Thyroid gland (tissue), 4 donors: ENCODE results near the gene DAPK1. TPM values are rescaled to one million over a fixed set of nuclear protein-coding genes. Genes with fewer than 3 reads are reported as not detected.

ENCODE experiments used
- DNase-seq, 2 donors: peaks; one replicate each; pipeline ENCODE4 v3.0.0-alpha.2; 2019
- H3K27ac ChIP-seq, 3 donors: fragments of 200-600 bp; sonication (generic); 1 replicate in 2 of 3; 2 replicates in 1 of 3; pipeline ENCODE4 v1.5.1; 2016 to 2019; ENCODE audit warnings: mild to moderate bottlenecking in 1 of 3, moderate library complexity in 1 of 3
- H3K27me3 ChIP-seq: fragments of 200-600 bp; sonication (generic); one replicate; pipeline ENCODE4 v1.5.1; 2019
- H3K36me3 ChIP-seq, 2 donors: fragments of 200-600 bp; sonication (generic); one replicate each; pipeline ENCODE4 v1.5.1; 2016 to 2019
- H3K4me1 ChIP-seq, 2 donors: fragments of 200-600 bp; sonication (generic); one replicate each; pipeline ENCODE4 v1.5.1; 2017 to 2019
- H3K4me3 ChIP-seq, 3 donors: fragments of 200-600 bp; sonication (generic); replicated peaks in 1 of 3; 1 replicate in 2 of 3; 2 replicates in 1 of 3; pipeline ENCODE4 v1.5.1; 2016; ENCODE audit warnings: mild to moderate bottlenecking in 1 of 3
- H3K9me3 ChIP-seq: fragments of 200-600 bp; sonication (generic); one replicate; pipeline ENCODE4 v1.5.1; 2017
- POLR2A ChIP-seq, 2 donors: fragments of 450-650 bp; IDR thresholded peaks; one replicate each; pipeline ENCODE4 v1.6.1; 2017; ENCODE audit warnings: antibody characterized with exemption in 2 of 2, mild to moderate bottlenecking in 2 of 2, moderate library complexity in 1 of 2
- WGBS, 2 donors: methylation state at CpG; one replicate each; pipeline ENCODE4 v1.1.5; 2017; 5-methylcytosine and 5-hydroxymethylcytosine counted together
- intact Hi-C: fragments of 100-400 bp; cut with DNase I; formaldehyde crosslinking; loops from one replicate; pipeline ENCODE4 v1.15.1; 2023
- total RNA-seq, 4 donors: library from RNA; depleted of rRNA; stranded (reverse); fragments of >200 nt; gene quantifications; one replicate each; pipeline ENCODE4 v1.2.3, GENCODE V29; 2016
- TF ChIP-seq, protein P1 (sequence below), 6 experiments: fragments of 200-600 bp in 3 of 6; fragments of 450-650 bp in 3 of 6; sonication (generic) in 3 of 6; IDR thresholded peaks; one replicate each; pipeline ENCODE4 v1.5.1; 2016 to 2019; ENCODE audit warnings: antibody characterized with exemption in 6 of 6, mild to moderate bottlenecking in 2 of 6, inconsistent platforms in 1 of 6, moderate library complexity in 1 of 6

DAPK1 gene
- total RNA-seq, 4 donors from 2014 or later: 32.0 to 76.2 (median 38.2) TPM

DNA sequence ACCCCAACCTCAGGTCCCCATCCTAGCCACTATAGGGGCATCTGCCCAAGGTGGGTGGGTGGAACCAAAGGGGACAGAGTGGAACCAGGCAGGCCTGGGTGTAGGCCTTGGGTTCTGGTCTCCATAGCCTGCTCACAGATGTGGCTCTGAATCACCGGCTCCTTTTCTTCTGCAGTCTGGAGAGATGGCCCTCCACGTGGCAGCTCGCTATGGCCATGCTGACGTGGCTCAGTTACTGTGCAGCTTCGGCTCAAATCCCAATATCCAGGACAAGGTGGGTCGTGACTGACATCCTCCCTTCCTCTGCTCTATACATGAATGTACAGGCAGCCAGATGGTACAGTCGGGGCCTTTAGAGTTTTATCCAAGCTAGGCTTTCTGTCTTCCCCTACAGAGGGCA, 150.9 kb downstream of the DAPK1 start:
- WGBS, 2 donors: 94 to 99% methylated on average over 6 to 7 of the region's 7 CpGs
- no peak overlapping the region for H3K27ac ChIP-seq
- no peaks in the 10 kb centered on the region for H3K27me3 ChIP-seq
- intact Hi-C loops: no loop called here
- H3K4me3 ChIP-seq: no peak overlapping the region
- H3K36me3 ChIP-seq: peaks cover 0 to 6% of the 10 kb centered on the region in 2 donors
- no peak for DNase-seq
- peaks cover 12% of the 10 kb centered on the region in 2 donors for H3K4me1 ChIP-seq
- no peaks in the 10 kb centered on the region for H3K9me3 ChIP-seq
- TF ChIP-seq, protein P1, sequence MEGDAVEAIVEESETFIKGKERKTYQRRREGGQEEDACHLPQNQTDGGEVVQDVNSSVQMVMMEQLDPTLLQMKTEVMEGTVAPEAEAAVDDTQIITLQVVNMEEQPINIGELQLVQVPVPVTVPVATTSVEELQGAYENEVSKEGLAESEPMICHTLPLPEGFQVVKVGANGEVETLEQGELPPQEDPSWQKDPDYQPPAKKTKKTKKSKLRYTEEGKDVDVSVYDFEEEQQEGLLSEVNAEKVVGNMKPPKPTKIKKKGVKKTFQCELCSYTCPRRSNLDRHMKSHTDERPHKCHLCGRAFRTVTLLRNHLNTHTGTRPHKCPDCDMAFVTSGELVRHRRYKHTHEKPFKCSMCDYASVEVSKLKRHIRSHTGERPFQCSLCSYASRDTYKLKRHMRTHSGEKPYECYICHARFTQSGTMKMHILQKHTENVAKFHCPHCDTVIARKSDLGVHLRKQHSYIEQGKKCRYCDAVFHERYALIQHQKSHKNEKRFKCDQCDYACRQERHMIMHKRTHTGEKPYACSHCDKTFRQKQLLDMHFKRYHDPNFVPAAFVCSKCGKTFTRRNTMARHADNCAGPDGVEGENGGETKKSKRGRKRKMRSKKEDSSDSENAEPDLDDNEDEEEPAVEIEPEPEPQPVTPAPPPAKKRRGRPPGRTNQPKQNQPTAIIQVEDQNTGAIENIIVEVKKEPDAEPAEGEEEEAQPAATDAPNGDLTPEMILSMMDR (IDR thresholded peaks at IDR 0.05): no peak
- no peak for TF ChIP-seq POLR2A (IDR thresholded peaks at IDR 0.05)

DNA sequence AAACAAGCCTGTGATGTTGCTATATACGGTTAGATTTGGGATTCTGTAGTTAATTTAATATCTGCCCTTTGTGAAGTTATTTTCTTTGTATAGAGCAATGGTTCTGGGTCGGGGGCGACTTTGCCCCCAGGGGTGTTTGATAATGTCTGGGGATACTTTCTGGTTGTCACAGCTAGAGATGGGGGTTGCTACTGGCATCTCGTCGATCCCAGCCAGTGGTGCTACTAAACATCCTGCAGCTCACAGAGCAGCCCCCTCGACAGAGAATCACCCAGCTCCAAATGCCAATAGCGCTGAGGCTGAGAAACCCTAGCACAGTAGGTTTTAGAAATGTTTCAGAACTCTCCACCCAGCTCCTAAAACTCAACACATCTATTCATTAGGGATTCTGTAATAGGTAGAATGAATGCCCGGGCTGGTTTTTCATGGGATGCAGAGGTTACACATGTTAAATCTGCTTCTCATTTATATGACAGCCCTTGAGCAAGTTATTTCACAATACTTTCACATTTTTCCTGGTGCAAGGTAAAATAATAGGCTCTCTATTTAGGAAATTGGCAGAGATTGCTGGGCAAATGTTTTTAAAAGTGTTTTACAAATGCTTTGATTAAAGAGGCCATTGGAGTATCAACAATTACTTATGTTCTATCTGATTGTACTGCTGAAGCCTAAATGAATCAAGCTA, 153.1 kb downstream of the DAPK1 start:
- no peaks in the 10 kb centered on the region for H3K4me1 ChIP-seq
- 82 to 91% methylated on average over 8 of the region's 8 CpGs for WGBS, 2 donors
- no peaks in the 10 kb centered on the region for H3K27me3 ChIP-seq
- intact Hi-C loops: no loop called here
- TF ChIP-seq, protein P1 (IDR thresholded peaks at IDR 0.05): no peak
- TF ChIP-seq POLR2A (IDR thresholded peaks at IDR 0.05): no peak
- DNase-seq: no peak
- peaks cover 0 to 6% of the 10 kb centered on the region in 2 donors for H3K36me3 ChIP-seq
- H3K4me3 ChIP-seq: no peak overlapping the region
- no peak overlapping the region for H3K27ac ChIP-seq
- H3K9me3 ChIP-seq: no peaks in the 10 kb centered on the region

- H3K36me3 ChIP-seq: peaks cover 0 to 6% of the 10 kb centered on the region in 2 donors
Observed at GRCh38 chr9:87651431-87651830, 153.8 kb downstream of the DAPK1 start.

DNA sequence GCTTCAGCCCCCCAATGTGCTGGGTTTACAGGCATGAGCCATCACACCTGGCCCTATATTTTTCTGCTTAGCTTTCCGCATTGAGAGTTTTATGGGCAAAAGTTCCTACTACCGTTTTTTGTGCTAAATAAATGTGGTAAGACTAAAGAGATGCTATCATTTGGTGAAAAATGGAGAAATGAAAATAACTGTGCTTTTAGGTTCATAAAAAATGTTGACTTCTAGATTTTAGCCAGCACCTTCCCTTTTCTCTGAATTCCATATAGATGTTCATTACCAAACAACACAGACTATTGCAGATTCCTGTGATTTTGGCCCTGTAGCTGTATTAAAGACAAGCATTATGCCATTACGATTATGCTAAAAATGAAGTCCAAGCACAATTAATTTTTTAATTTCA, 156.3 kb downstream of the DAPK1 start:
- Histone ChIP-seq H3K4me3 (no peak overlapping the region), H3K27me3 (no peaks in the 10 kb centered on the region), H3K4me1 (no peaks in the 10 kb centered on the region), H3K36me3 (no peaks in the 10 kb centered on the region), H3K9me3 (no peaks in the 10 kb centered on the region), H3K27ac (no peak overlapping the region)
- intact Hi-C loops: no loop called here
- TF ChIP-seq, protein P1 (IDR thresholded peaks at IDR 0.05): no peak
- no peak for TF ChIP-seq POLR2A (IDR thresholded peaks at IDR 0.05)
- no peak for DNase-seq
- 89 to 90% methylated on average over 3 of the region's 3 CpGs for WGBS, 2 donors

More at GRCh38 chr9:87651431-87651830, 153.8 kb downstream of the DAPK1 start:
- H3K4me1 ChIP-seq: no peaks in the 10 kb centered on the region
- no peak for DNase-seq
- WGBS, 2 donors: 96 to 97% methylated on average over 10 of the region's 10 CpGs
- TF ChIP-seq POLR2A (IDR thresholded peaks at IDR 0.05): no peak
- TF ChIP-seq, protein P1 (IDR thresholded peaks at IDR 0.05): no peak
- no peak overlapping the region for H3K4me3 ChIP-seq
- H3K9me3 ChIP-seq: no peaks in the 10 kb centered on the region
- H3K27me3 ChIP-seq: no peaks in the 10 kb centered on the region
- no peak overlapping the region for H3K27ac ChIP-seq
- intact Hi-C loops: no loop called here

DNA sequence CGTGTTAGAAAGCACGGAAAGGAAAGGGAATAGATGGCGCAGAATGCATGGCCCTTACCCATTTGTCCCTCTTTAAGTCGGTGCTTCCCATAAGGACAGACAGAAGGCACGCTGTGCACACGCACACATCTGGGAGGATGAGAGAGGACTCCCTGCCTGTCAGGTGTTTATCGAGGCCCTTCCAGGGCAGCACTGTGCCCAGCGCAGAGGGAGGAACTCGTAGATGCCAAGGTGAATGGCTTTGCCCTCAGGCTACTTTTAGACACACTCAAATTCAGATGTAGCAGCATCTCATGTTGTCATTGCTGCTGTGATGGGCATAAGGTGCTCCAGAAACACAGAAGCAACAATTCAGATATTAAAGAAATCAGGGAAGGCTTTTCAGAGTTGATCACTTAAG, 158.1 kb downstream of the DAPK1 start:
- Histone ChIP-seq H3K27me3 (no peaks in the 10 kb centered on the region), H3K27ac (no peak overlapping the region), H3K4me1 (no peaks in the 10 kb centered on the region), H3K4me3 (no peak overlapping the region), H3K36me3 (no peaks in the 10 kb centered on the region), H3K9me3 (no peaks in the 10 kb centered on the region)
- intact Hi-C loops: no loop called here
- TF ChIP-seq, protein P1 (IDR thresholded peaks at IDR 0.05): no peak
- no peak for DNase-seq
- WGBS, 2 donors: 93 to 96% methylated on average over 9 of the region's 9 CpGs
